Testis (tissue), 2 donors: ENCODE data around the gene HHIPL1.

Experiments used
- POLR2A ChIP-seq: fragments of 450-650 bp; IDR thresholded peaks from one replicate; pipeline ENCODE4 v1.6.1; 2017; ENCODE audit warnings: antibody characterized with exemption, mild to moderate bottlenecking, moderate library complexity
- TF ChIP-seq, protein P1 (sequence below), 3 experiments: fragments of 450-650 bp in 2 of 3; fragments of 200-600 bp in 1 of 3; sonication (generic) in 1 of 3; IDR thresholded peaks; one replicate each; pipeline ENCODE4 v1.5.1; 2016 to 2019; ENCODE audit warnings: antibody characterized with exemption in 3 of 3, mild to moderate bottlenecking in 2 of 3, moderate library complexity in 1 of 3

DNA sequence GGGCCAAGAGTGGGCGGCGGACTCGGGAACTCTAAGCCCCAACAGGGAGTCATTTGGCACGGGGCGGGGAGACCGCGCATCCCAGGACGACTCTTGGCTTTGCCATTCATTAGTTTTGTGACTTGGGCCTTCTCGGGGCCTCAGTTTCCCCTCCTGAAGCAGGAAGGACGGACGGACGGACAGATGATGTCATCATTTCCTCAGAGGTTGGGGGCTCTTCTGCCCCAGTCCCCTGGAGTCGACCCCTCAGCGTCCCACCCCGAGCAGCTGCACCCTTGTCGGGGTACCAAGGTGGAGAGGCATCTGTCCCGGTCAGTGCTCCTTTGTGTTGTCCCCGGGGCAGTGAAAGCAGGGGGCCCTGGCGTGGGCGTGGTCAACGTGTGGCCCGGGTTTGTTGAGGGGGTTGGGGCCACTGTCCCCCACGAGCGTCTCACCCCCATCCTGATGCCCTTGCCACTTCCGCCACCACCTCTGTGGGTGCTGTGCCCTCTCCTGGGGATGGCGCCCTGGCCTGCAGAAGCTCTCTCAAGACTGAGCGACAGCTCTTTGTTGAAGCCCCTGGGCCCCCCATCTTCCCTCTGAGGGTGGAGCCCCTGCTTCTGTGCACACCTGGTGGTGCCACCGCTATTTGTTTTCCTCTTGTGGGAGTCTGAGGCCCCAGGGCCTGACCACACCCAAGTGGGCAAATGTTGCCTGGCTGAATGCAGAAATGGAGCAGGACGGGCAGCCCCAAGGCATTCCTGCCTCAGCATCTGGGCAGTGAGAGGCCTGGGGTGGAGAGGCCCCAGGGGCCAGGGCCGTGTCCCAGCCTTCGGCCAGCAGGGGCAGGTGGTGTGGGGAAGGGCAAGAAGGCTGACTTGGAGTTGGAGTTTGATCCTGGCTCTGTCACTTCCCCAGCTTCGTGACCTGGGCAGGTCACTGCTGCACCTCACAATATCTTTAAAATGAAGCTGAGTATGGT is 896 bp downstream of the HHIPL1 start:
- TF ChIP-seq, protein P1, sequence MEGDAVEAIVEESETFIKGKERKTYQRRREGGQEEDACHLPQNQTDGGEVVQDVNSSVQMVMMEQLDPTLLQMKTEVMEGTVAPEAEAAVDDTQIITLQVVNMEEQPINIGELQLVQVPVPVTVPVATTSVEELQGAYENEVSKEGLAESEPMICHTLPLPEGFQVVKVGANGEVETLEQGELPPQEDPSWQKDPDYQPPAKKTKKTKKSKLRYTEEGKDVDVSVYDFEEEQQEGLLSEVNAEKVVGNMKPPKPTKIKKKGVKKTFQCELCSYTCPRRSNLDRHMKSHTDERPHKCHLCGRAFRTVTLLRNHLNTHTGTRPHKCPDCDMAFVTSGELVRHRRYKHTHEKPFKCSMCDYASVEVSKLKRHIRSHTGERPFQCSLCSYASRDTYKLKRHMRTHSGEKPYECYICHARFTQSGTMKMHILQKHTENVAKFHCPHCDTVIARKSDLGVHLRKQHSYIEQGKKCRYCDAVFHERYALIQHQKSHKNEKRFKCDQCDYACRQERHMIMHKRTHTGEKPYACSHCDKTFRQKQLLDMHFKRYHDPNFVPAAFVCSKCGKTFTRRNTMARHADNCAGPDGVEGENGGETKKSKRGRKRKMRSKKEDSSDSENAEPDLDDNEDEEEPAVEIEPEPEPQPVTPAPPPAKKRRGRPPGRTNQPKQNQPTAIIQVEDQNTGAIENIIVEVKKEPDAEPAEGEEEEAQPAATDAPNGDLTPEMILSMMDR (IDR thresholded peaks at IDR 0.05) = no peak
- no peak for TF ChIP-seq POLR2A
